Activated CD8-positive, alpha-beta memory T cell treated with anti-CD3 and anti-CD28 coated beads for 24 hours (primary cell): ENCODE results near the gene RUNDC3A.

Experiments used
- DNase-seq: peaks from one replicate; pipeline ENCODE4 v3.0.0-alpha.2; 2020

Gene RUNDC3A

GRCh38 chr17:44308320-44308818 is at the start of gene RUNDC3A:
TSS of gene RUNDC3A (plus strand) at chr17:44308601. CDS start at chr17:44308833, 232 bp downstream.
- DNase-seq, result peak; percentile 92

DNA sequence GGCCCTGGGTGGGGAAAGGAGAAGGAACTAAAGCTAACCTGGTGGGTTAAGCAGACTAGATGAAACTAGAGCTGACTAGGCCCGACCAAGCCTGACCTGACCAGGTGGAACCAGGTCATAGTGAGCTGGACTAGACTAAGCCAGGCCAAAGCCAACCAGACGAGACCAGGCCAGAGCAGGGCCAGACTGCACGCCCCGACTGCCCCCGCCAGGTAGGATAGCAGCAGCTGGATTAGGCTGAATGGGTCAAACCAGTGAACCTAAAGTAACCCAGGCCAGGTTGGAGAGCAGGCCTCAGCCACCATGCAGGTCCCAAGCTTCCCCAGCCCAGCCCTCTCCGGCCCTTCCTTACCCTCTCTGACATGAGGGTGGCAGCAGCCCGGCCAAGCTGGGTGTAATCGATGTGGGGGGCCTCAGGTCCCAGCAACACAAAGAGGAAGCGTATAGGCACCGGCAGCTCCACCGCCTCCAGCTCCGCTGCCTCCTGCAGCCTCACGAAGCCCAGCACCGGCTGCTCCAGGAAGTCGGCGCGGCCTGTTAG is 49.5 kb upstream of the RUNDC3A start:
- DNase-seq, result no peak

DNA sequence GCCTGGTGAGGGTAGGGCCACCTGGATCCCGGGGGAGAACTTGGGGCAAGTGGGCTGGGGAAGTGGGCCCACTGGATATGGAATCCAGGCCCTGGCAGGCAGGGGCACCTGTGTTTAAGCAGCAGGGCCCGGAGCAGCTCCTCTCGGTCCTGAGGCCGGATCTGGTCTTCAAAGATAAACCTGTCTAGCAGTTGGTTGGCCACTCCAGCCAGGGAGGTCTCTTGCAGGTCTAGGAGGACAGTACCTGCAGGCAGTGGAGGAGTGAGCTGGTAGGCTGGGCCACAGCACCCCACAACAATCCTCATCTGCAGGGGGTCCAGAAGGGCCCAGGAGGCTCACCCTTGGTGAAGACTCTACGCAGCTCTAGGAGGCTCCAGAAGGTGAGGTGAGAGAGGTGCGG is 48.1 kb upstream of the RUNDC3A start:
- DNase-seq, result no peak

- no peak for DNase-seq
Measured at GRCh38 chr17:44262654-44263225, 45.7 kb upstream of the RUNDC3A start.

- no peak for DNase-seq
Measured at GRCh38 chr17:44263345-44263902, 45.0 kb upstream of the RUNDC3A start.

DNA sequence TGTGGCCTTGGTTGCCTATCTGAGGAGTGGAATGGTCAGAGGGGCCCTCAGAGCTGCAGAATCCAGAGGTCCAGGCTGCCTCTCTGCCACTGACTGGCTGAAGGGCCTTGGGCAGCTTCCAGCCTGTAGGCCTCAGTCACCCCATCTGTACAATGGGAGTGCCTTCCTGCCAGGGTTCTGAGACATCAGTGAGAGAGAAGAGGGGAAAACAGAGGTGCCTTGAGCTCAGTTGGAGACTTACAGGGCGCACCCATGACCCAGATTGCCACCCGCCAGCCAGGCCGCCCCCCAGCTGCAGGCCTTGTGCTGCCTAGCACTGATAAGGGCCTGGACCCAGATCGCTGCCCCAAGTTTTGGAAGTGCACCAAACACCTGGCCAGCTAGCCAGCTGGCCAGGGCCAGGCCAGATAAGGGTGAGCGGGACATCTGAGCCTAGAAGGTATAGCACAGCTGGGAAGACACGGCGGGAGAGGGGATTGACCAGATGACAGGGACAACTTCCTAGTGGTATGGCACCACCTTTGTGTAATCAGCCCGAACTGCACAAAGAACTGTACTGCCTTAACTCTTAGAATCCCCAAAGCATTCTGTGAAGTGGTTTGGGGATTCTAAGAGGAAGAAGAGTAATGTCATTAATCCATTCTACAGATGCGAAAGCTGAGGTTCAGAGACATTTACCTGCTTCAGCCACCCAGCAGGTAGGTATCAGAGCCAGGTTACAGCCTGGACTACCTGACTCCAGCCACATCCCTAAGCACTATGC is 41.8 kb upstream of the RUNDC3A start:
- DNase-seq, result no peak

GRCh38 chr17:44267165-44267455 is 41.3 kb upstream of the RUNDC3A start:
- no peak for DNase-seq

DNA sequence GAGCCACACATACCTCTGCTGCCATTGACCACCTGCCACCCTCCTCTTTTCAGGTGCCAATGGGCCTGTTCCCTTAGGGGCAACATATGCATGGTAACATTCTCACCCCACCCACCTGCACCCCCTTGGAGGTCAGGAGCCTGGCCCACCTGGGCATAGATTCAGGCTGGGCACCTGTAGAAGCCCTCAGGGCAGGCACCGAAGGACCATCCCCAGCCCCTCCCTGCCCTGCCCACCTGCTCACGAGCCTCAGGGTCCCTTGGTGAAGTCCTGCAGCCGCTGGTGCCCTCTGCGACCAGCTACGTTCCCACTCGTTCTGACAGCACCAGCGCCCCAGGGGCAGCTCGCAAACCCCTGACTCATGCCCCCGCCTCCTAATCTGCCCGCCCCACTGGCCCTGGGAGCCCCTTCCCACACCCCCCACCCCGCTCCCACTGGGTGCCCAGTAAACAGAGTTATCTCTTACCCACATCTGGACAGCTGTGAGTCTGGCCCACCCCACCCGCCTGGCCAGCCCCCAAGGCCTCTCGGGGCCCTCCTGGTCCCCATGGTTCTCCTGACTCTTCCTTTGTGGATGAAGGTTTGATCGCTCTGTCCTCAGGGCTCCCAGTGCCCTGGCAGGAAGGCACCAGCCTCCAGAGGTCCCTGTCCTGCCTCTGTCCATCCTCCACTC is 40.4 kb upstream of the RUNDC3A start, which contains the start of gene SLC4A1:
SLC4A1 (minus strand) TSS at position 318 of the 673 bp plus-strand sequence. CDS start 5,269 bp downstream, outside the sequence.
- no peak for DNase-seq

- no peak for DNase-seq
Measured at GRCh38 chr17:44268709-44269534, 39.5 kb upstream of the RUNDC3A start.

GRCh38 chr17:44269535-44270240 is 38.7 kb upstream of the RUNDC3A start:
- DNase-seq, result no peak

DNA sequence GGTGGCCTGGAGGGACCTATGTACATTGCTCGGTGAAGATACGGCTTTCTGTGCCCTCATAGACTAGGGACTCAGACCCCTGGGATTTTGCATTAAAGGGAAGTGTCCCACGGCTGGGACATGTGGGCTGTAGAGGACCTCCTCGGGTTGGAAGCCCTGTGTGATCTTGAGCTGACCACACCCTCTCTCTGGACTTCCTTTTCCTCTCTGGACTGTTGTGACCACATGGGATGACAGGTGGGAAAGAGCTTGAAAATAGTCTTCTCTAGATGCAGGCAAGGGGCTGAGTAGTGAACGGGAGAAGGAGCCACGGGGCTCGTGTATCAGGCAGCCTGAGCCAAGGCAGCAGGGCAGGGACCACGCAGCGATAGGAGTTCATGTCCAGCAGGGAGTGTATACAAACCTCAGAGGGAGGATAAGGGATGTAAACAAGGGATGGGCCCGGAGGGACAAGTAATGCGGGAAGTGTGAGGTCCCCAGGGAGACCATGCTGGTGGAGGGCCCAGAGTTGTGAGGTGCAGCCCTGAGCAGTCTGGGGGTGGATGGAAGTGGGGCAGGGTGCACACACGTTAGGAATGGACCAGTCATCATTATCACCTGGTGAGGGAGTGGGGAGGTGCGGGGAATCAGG is 36.0 kb upstream of the RUNDC3A start:
- DNase-seq, result no peak

DNA sequence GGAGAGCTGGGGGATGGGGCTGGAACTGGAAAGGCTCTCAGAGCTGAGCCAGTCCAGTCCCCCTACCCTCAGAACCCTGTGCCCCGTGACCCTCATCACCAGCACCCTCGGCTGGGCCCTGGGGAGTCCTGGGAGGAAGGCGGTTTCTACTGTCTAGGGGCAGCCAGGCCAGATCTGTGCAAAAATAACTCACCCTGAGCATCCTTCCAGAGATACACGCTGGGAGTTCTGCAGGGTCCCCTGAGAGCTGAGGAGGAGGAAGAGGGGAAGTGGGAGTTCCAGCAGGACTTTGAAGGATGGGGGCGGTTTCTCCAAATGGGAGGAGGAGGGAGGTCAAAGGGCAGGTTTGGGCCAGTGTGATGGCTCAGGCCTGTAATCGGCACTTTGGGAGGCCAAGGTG is 35.4 kb upstream of the RUNDC3A start:
- DNase-seq, result no peak

- DNase-seq, result no peak
Measured at GRCh38 chr17:44273607-44274006, 34.8 kb upstream of the RUNDC3A start.

- no peak for DNase-seq
Measured at GRCh38 chr17:44277976-44278375, 30.4 kb upstream of the RUNDC3A start.

- no peak for DNase-seq
Measured at GRCh38 chr17:44279346-44279665, 29.1 kb upstream of the RUNDC3A start.

- DNase-seq, result no peak
Measured at GRCh38 chr17:44279666-44280391, 28.6 kb upstream of the RUNDC3A start.

DNA sequence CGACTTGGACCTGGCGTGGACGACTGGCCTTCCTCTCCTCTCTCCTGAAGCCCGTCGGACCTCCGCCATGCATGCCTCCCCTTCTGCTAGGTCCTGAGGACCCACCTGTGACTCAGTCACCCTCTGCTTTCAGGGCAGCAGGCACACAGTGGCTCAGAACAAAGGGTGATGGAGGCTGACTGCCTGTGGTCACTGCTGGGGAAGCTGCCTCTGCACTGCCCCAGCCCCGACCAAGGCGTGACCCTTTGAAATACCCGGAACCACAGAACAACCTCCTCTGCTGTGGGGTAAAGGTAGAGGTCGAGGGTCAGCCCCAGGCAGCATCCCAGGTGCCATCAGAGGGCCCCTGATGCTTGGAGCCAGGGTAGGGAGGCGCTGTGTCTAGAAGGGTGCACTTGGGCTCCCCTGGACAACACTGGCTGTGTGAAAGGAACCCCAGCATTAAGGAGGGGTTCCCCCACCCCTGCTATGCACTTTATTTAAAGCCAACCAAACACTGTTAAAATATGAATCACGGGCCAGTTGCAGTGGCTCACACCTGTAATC is 27.9 kb upstream of the RUNDC3A start:
- no peak for DNase-seq

DNA sequence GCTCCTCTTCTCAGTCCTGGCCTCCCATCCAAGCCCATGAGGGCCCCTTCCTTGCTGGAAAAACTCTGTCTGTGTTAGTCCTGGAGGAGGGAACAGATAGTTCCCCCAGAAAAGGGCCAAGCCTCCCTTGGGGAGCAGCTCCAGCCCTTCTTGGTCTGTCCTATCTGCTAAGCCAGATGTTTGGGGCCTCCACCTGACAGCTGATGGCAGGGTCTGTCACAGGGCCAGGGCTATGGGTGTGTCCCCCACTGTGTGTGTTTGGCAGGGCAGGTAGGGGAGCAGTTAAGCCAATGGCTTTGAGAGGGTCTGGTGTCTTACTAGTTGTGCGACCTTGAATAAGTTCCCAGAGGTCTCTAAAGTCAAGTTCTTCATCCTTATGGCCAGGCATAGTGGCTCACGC is 26.8 kb upstream of the RUNDC3A start:
- no peak for DNase-seq

GRCh38 chr17:44282264-44282663 is 26.1 kb upstream of the RUNDC3A start:
- no peak for DNase-seq

- DNase-seq, result no peak
Measured at GRCh38 chr17:44283344-44284023, 24.9 kb upstream of the RUNDC3A start.
